WERI-Rb-1 (cell line): Measurements from ENCODE around the gene CELA3A.
A peak's percentile ranks its signal among the peaks of the same experiment; 100 is the strongest.

Experiments
- DNase-seq: peaks from one replicate; pipeline ENCODE4 v3.0.0-alpha.2; 2020
- H3K27ac ChIP-seq: fragments of 250-450 bp; sonication (Bioruptor Pico); 2 replicates; pipeline ENCODE4 v1.5.1; 2020; ENCODE audit warnings: mild to moderate bottlenecking, moderate library complexity
- H3K27me3 ChIP-seq: fragments of 250-450 bp; sonication (Bioruptor Pico); 2 replicates; pipeline ENCODE4 v1.5.1; 2021; ENCODE audit warnings: mild to moderate bottlenecking, low read depth, moderate library complexity; ENCODE audit not compliant: insufficient read depth, severe bottlenecking
- H3K36me3 ChIP-seq: fragments of 250-450 bp; sonication (Bioruptor Pico); 2 replicates; pipeline ENCODE4 v1.5.1; 2020; ENCODE audit warnings: mild to moderate bottlenecking, moderate library complexity
- H3K4me3 ChIP-seq: 2 replicates; pipeline ENCODE4 v1.5.1; 2011; ENCODE audit warnings: low read depth, mild to moderate bottlenecking, control low read depth, low read length
- H3K9me3 ChIP-seq: fragments of 250-450 bp; sonication (Bioruptor Pico); 2 replicates; pipeline ENCODE4 v1.5.1; 2021; ENCODE audit warnings: mild to moderate bottlenecking, moderate library complexity; ENCODE audit not compliant: severe bottlenecking
- CTCF ChIP-seq: IDR thresholded peaks from 2 replicates; pipeline ENCODE4 v1.5.1; 2011; ENCODE audit warnings: low read depth, mild to moderate bottlenecking, control low read depth, inconsistent platforms, low read length

CELA3A gene

GRCh38 chr1:22045604-22046228 is 44.3 kb downstream of the CELA3A start:
- TF ChIP-seq CTCF: no peak
- H3K36me3 ChIP-seq: no peaks in the 10 kb centered on the region
- no peaks in the 10 kb centered on the region for H3K27me3 ChIP-seq
- no peak overlapping the region for H3K27ac ChIP-seq
- peaks cover 3% of the 10 kb centered on the region for H3K9me3 ChIP-seq
- DNase-seq: no peak
- no peak overlapping the region for H3K4me3 ChIP-seq

- Histone ChIP-seq H3K36me3 (no peaks in the 10 kb centered on the region), H3K27me3 (no peaks in the 10 kb centered on the region), H3K27ac (no peak overlapping the region), H3K9me3 (peaks cover 3% of the 10 kb centered on the region), H3K4me3 (no peak overlapping the region)
- TF ChIP-seq CTCF: no peak
- DNase-seq: no peak
These were observed 47.1 kb downstream of the CELA3A start for GRCh38 chr1:22048351-22049192.

GRCh38 chr1:22050330-22050729 is 48.9 kb downstream of the CELA3A start:
- Histone ChIP-seq H3K27me3 (no peaks in the 10 kb centered on the region), H3K4me3 (no peak overlapping the region), H3K27ac (no peak overlapping the region), H3K9me3 (peaks cover 3% of the 10 kb centered on the region), H3K36me3 (peaks cover 3% of the 10 kb centered on the region)
- DNase-seq: no peak
- no peak for TF ChIP-seq CTCF

GRCh38 chr1:22051607-22052114 is 50.2 kb downstream of the CELA3A start:
- no peak for TF ChIP-seq CTCF
- Histone ChIP-seq H3K9me3 (no peaks in the 10 kb centered on the region), H3K27me3 (no peaks in the 10 kb centered on the region), H3K36me3 (peaks cover 12% of the 10 kb centered on the region), H3K27ac (no peak overlapping the region; the same call in 1 of the 2 replicates), H3K4me3 (no peak overlapping the region)
- DNase-seq: no peak

GRCh38 chr1:22052115-22053016 is 50.9 kb downstream of the CELA3A start, which contains the start of gene CDC42:
CDC42 (plus strand) TSS chr1:22052709; CDS start chr1:22078479, 25,770 bp downstream.
- Histone ChIP-seq H3K36me3 (peaks cover 19% of the 10 kb centered on the region), H3K27me3 (no peaks in the 10 kb centered on the region), H3K27ac (peak within 1 kb of the TSS; percentile 99), H3K4me3 (peak within 1 kb of the TSS; percentile 69), H3K9me3 (no peaks in the 10 kb centered on the region)
- peak; percentile 97 for DNase-seq
- TF ChIP-seq CTCF: no peak
